ENCODE data around the gene GPX4.

The GPX4 gene, protein sequence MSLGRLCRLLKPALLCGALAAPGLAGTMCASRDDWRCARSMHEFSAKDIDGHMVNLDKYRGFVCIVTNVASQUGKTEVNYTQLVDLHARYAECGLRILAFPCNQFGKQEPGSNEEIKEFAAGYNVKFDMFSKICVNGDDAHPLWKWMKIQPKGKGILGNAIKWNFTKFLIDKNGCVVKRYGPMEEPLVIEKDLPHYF

GRCh38 chr19:1103708-1104310, at the start of gene GPX4:
Gene GPX4 (plus strand): TSS chr19:1103994. CDS start chr19:1104044, 50 bp downstream.
- TF ChIP-seq CTCF (IDR thresholded peaks at IDR 0.05; ENCODE audit: low read depth, low read length, missing control alignments): no peak
- peak within 1 kb of the TSS; percentile 92 for H3K4me3 ChIP-seq (ENCODE audit: low read depth, low read length)
- DNase-seq (ENCODE audit: low read depth): peak; percentile 96

- no peak for DNase-seq (ENCODE audit: low read depth)
- TF ChIP-seq CTCF (IDR thresholded peaks at IDR 0.05; ENCODE audit: low read depth, low read length, missing control alignments): no peak
Measured at GRCh38 chr19:1054102-1055027, 49.4 kb upstream of the GPX4 start.

DNA sequence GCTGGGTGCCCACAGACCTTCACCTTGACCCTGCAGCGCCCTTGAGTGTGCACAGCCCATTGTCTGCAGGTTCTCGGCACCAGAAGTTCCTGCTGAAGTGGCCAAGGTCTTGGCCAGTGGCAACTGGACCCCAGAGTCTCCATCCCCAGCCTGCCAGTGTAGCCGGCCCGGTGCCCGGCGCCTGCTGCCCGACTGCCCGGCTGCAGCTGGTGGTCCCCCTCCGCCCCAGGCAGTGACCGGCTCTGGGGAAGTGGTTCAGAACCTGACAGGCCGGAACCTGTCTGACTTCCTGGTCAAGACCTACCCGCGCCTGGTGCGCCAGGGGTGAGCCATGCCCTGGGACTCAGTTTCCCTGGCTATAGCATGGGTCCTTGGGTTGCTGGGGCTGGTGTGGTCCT, 48.8 kb upstream of the GPX4 start:
- DNase-seq (ENCODE audit: low read depth): no peak
- no peak overlapping the region for H3K4me3 ChIP-seq (ENCODE audit: low read depth, low read length)
- no peak for TF ChIP-seq CTCF (IDR thresholded peaks at IDR 0.05; ENCODE audit: low read depth, low read length, missing control alignments)

More at GRCh38 chr19:1054102-1055027, 49.4 kb upstream of the GPX4 start:
- no peak overlapping the region for H3K4me3 ChIP-seq (ENCODE audit: low read depth, low read length)

DNA sequence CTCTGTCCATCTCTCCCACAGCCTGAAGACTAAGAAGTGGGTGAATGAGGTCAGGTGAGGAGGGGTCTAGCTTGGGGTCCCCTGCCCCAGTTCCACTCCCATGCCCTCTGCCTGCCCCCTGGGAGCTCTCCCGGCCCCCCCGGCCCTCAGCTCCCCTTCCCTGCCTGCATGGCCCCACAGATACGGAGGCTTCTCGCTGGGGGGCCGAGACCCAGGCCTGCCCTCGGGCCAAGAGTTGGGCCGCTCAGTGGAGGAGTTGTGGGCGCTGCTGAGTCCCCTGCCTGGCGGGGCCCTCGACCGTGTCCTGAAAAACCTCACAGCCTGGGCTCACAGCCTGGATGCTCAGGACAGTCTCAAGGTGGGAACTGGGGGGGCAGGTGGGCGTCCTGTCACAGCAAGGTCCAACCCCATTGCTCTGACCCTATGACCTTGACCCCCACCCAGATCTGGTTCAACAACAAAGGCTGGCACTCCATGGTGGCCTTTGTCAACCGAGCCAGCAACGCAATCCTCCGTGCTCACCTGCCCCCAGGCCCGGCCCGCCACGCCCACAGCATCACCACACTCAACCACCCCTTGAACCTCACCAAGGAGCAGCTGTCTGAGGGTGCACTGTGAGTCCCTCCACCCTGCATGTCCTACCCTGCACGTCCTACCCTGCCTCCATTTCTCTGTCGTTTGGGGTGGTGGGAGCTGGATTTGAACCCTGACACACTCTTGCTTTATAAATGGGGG, 47.7 kb upstream of the GPX4 start:
- TF ChIP-seq CTCF (IDR thresholded peaks at IDR 0.05; ENCODE audit: low read depth, low read length, missing control alignments): no peak
- no peak for DNase-seq (ENCODE audit: low read depth)
- H3K4me3 ChIP-seq (ENCODE audit: low read depth, low read length): no peak overlapping the region

DNA sequence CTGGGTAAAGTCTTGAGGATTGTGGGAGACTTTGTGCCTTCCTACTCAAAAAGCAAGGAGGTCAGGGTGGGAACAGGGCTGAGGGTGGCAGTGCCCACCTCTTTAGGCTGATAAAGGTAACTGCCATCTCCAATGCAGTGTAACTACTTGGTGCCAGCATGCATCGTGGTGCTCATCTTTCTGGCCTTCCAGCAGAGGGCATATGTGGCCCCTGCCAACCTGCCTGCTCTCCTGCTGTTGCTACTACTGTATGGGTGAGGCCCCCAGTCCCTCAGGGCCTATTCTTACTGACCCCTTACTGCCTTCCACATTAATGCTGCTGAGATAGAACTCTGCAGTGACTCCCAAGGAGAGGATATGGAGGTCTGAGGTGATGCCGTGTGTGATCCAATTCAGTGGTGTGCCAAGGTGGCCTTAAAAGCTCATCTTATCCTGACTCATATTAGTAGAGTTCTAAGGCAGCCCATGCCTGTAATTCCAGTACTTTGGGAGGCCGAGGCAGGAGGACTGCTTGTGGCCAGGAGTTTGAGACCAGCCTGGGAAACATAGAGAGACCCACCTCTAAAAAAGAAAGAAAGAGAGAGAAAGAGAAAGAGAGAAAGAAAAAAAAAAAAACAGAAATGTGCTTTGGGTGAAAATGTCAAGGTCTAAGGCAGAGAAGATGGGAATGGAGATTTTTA, 46.5 kb upstream of the GPX4 start:
- peak; percentile 53 for TF ChIP-seq CTCF (IDR thresholded peaks at IDR 0.05; ENCODE audit: low read depth, low read length, missing control alignments)
- no peak overlapping the region for H3K4me3 ChIP-seq (ENCODE audit: low read depth, low read length)
- no peak for DNase-seq (ENCODE audit: low read depth)

GRCh38 chr19:1058112-1058511, 45.7 kb upstream of the GPX4 start:
- DNase-seq (ENCODE audit: low read depth): no peak
- TF ChIP-seq CTCF (IDR thresholded peaks at IDR 0.05; ENCODE audit: low read depth, low read length, missing control alignments): no peak
- no peak overlapping the region for H3K4me3 ChIP-seq (ENCODE audit: low read depth, low read length)
